ENCODE data around the gene CYTH3. TPM values are rescaled to one million over a fixed set of nuclear protein-coding genes. Genes with fewer than 3 reads are reported as not detected.

CYTH3 gene
- total and polyA plus RNA-seq, 9 of the 15 experiments (the other 6 are each of a cell fraction or from before 2014, with no cell fraction given) = 0.25 to 15.2 (median 11.4) TPM

DNA sequence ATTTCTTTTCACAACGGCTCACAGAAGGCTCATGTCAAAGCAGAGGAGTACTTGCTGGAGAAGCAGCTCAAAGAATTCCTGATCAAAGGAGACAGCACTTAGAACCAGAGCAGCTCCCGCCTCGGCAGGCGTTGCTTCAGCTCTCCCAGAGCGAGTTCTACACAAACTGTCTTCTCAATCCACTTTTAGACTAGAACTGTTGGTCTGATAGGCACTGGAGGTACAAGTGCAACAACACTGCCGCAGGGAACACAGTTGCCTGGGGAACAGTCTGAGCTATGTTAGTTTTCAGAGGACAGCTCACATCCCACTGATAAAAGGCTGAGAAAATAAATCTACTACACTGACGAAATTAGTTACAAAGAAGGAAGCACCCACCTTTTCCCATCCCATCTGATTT lies 35.4 kb downstream of the CYTH3 start:
- Histone ChIP-seq H3K27me3 (ENCODE audit: control insufficient read depth in 2 of 2, insufficient read depth in 2 of 2, low read length in 2 of 2) (no peaks in the 10 kb centered on the region), H3K36me3 (ENCODE audit: control insufficient read depth, insufficient read depth, low read length) (no peaks in the 10 kb centered on the region), H3K27ac (ENCODE audit: extremely low read depth, low read depth, low read length) (no peak overlapping the region), H3K4me3 (no peak overlapping the region), H3K9ac (ENCODE audit: insufficient read depth in 1 of 2, low read depth in 2 of 2, low read length in 2 of 2) (no peak overlapping the region), H3K9me1 (ENCODE audit: control insufficient read depth, insufficient read depth, low read length) (no peaks in the 10 kb centered on the region), H3K4me2 (ENCODE audit: insufficient read depth, low read length) (no peak overlapping the region), H2AFZ (ENCODE audit: low read depth, low read length) (no peak overlapping the region), H4K20me1 (replicated peaks; ENCODE audit: control insufficient read depth, insufficient read depth, low read length) (peaks cover 9% of the 10 kb centered on the region; the same call in 1 of the 2 replicates), H3K4me1 (replicated peaks in 1 of 2; ENCODE audit: control insufficient read depth in 2 of 2, insufficient read depth in 2 of 2, low read length in 2 of 2) (peaks cover 9 to 19% of the 10 kb centered on the region in 2 experiments), H3K9me3 (replicated peaks; ENCODE audit: control insufficient read depth, insufficient read depth, low read depth, low read length) (no peaks in the 10 kb centered on the region), H3K79me2 (ENCODE audit: control insufficient read depth, insufficient read depth, low read length) (peaks cover 25% of the 10 kb centered on the region)
- DNase-seq (ENCODE audit: extremely low read depth in 1 of 4, low spot score in 3 of 4) = no peak
- in situ Hi-C loops (cut with MboI) (no loop called here), intact Hi-C loops (cut with micrococcal nuclease) (no loop called here)
- ChIA-PET CTCF (ENCODE audit: low intra/inter-chr PET ratio) (no interaction called here), POLR2A (interaction anchor here (0.5 to 1.4 kb wide), 2 partner anchors 35 to 41 kb away, joined by 3 to 4 read pairs; no protein-coding TSS in a partner anchor)
- no TSS peak for BruUV-seq (replicated peaks)
- TF ChIP-seq KLF16 (IDR thresholded peaks at IDR 0.05) (no peak), EGR1 (conservative IDR thresholded peaks at IDR 0.05) (no peak), RFX1 (IDR thresholded peaks at IDR 0.05) (peak; percentile 10; the same call in 1 of the 2 replicates)
- FAIRE-seq = no peak
- WGBS (ENCODE audit: insufficient coverage, low coverage, missing lambda C conversion rate) = 74% methylated on average over 7 of the region's 7 CpGs
- no peak for ATAC-seq

DNA sequence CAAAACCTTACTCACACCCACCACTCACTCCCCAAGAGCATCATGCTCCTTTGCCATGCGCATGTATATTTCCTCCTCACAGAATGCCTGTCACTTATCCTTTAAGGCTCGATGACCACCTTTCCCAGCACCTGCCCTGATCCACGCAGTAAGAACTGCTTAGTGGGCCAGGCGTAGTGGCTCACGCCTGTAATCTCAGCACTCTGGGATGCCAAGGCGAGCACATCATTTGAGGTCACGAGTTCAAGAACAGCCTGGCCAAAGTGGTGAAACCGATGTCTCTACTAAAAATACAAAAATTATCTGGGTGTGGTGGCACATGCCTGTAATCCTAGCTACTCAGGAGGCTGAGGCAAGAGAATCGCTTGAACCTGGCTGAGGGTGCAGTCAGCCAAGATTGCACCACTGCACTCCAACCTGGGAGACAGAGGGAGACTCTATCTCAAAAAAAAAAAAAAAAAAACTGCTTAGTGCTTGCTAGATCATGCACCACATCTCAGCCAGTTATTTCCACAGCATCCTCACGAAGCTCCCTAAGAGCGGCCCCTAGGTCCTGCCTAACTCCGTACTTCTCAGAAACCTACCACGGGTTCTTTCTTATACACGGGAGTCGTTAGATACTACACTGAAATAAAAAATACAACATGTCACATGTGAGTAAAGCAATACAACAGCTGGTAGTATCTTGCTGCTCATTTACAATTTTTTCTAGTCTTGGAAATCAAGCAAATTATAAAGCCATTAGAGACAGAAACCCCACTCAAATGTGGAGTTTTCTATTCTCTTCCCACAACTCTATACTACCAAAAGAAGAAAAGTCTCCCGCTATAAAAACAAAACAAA lies 37.2 kb downstream of the CYTH3 start:
- in situ Hi-C loops (cut with MboI) (no loop called here), intact Hi-C loops (cut with micrococcal nuclease) (no loop called here)
- ATAC-seq (no peak), FAIRE-seq (no peak), DNase-seq (ENCODE audit: extremely low read depth in 1 of 4, low spot score in 3 of 4) (no peak)
- H3K9me3 ChIP-seq (replicated peaks; ENCODE audit: control insufficient read depth, insufficient read depth, low read depth, low read length) = no peaks in the 10 kb centered on the region
- H3K27ac ChIP-seq (ENCODE audit: extremely low read depth, low read depth, low read length) = no peak overlapping the region
- ChIA-PET POLR2A (interaction anchor here (0.5 to 1.0 kb wide), 3 partner anchors 20 to 34 kb away, joined by 3 read pairs; no protein-coding TSS in a partner anchor), CTCF (ENCODE audit: low intra/inter-chr PET ratio) (no interaction called here)
- TF ChIP-seq ZBTB17 (CRISPR knock-in tag; IDR thresholded peaks at IDR 0.05) (no peak), SIN3A (IDR thresholded peaks at IDR 0.05; ENCODE audit: borderline replicate concordance in 2 of 2, control insufficient read depth in 1 of 2, low read depth in 2 of 2, low read length in 2 of 2) (no peak), ESRRB (CRISPR knock-in tag; IDR thresholded peaks at IDR 0.05; ENCODE audit: borderline replicate concordance) (no peak), RFX7 (CRISPR knock-in tag; IDR thresholded peaks at IDR 0.05) (no peak), ZFPM2 (CRISPR knock-in tag; IDR thresholded peaks at IDR 0.05) (no peak), ETV1 (tag; conservative IDR thresholded peaks at IDR 0.05; ENCODE audit: low read depth) (no peak), HOXB6 (CRISPR knock-in tag; IDR thresholded peaks at IDR 0.05; ENCODE audit: borderline replicate concordance) (no peak), ZC3H4 (CRISPR knock-in tag; IDR thresholded peaks at IDR 0.05; ENCODE audit: borderline replicate concordance) (no peak), ZNF232 (CRISPR knock-in tag; IDR thresholded peaks at IDR 0.05) (no peak), HEY1 (CRISPR knock-in tag; IDR thresholded peaks at IDR 0.05; ENCODE audit: borderline replicate concordance) (no peak), PHF20 (IDR thresholded peaks at IDR 0.05; ENCODE audit: partially characterized antibody) (no peak), TBP (optimal IDR thresholded peaks at IDR 0.05; ENCODE audit: low read depth, low read length) (no peak), E2F3 (CRISPR knock-in tag; IDR thresholded peaks at IDR 0.05) (no peak)
- TF ChIP-seq, protein P1, sequence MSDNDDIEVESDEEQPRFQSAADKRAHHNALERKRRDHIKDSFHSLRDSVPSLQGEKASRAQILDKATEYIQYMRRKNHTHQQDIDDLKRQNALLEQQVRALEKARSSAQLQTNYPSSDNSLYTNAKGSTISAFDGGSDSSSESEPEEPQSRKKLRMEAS (CRISPR knock-in tag; IDR thresholded peaks at IDR 0.05) = no peak
- 74% methylated on average over 16 of the region's 16 CpGs for WGBS (ENCODE audit: insufficient coverage, low coverage, missing lambda C conversion rate)
- H4K20me1 ChIP-seq (replicated peaks; ENCODE audit: control insufficient read depth, insufficient read depth, low read length) = peaks cover 18% of the 10 kb centered on the region; the same call in 1 of the 2 replicates
- H3K79me2 ChIP-seq (ENCODE audit: control insufficient read depth, insufficient read depth, low read length) = peaks cover 28% of the 10 kb centered on the region
- no peak overlapping the region for H2AFZ ChIP-seq (ENCODE audit: low read depth, low read length)
- H3K4me1 ChIP-seq (replicated peaks in 1 of 2; ENCODE audit: control insufficient read depth in 2 of 2, insufficient read depth in 2 of 2, low read length in 2 of 2) = peaks cover 9 to 16% of the 10 kb centered on the region in 2 experiments
- H3K9ac ChIP-seq (ENCODE audit: insufficient read depth in 1 of 2, low read depth in 2 of 2, low read length in 2 of 2) = no peak overlapping the region
- no peak overlapping the region for H3K4me3 ChIP-seq
- no TSS peak for BruUV-seq (replicated peaks)
- H3K36me3 ChIP-seq (ENCODE audit: control insufficient read depth, insufficient read depth, low read length) = no peaks in the 10 kb centered on the region
- H3K4me2 ChIP-seq (ENCODE audit: insufficient read depth, low read length) = no peak overlapping the region
- no peaks in the 10 kb centered on the region for H3K9me1 ChIP-seq (ENCODE audit: control insufficient read depth, insufficient read depth, low read length)
- H3K27me3 ChIP-seq (ENCODE audit: control insufficient read depth in 2 of 2, insufficient read depth in 2 of 2, low read length in 2 of 2) = no peaks in the 10 kb centered on the region

Measured in K562 (cell line).